AG04450 (cell line): ENCODE measurements around the gene DNAJA4. TPM values are rescaled to one million over a fixed set of nuclear protein-coding genes. Genes with fewer than 3 reads are reported as not detected.

Experiments used
- CTCF ChIA-PET: fragments of 300-600, 350-600 bp; formaldehyde crosslinking; extraction: SDS; loops from one replicate; lab custom pipeline; 2022; ENCODE audit warnings: antibody characterized with exemption, inconsistent platforms; lab: Charles Lee
- POLR2A ChIA-PET: fragments of 350-600 bp; formaldehyde crosslinking; extraction: SDS; loops from one replicate; lab custom pipeline; 2021; ENCODE audit warnings: antibody characterized with exemption, inconsistent platforms; lab: Yijun Ruan, JAX
- DNase-seq: peaks from one replicate; pipeline ENCODE4 v3.0.0-alpha.2; 2011; ENCODE audit warnings: low read depth, low spot score
- H3K27ac ChIP-seq: one replicate; pipeline ENCODE4 v1.5.1; 2012; ENCODE audit warnings: low read depth, low read length, control low read depth
- H3K27me3 ChIP-seq: one replicate; pipeline ENCODE4 v1.6.0; 2012; ENCODE audit warnings: low read length; ENCODE audit not compliant: control insufficient read depth, insufficient read depth
- H3K4me3 ChIP-seq: 2 replicates; pipeline ENCODE4 v1.5.1; 2011; ENCODE audit warnings: mild to moderate bottlenecking, low read depth, low read length, control low read depth
- H3K9me3 ChIP-seq: 2 replicates; pipeline ENCODE4 v1.5.1; 2012; ENCODE audit warnings: low read length; ENCODE audit not compliant: control insufficient read depth, insufficient read depth
- CTCF ChIP-seq: IDR thresholded peaks from 2 replicates; pipeline ENCODE4 v1.5.1; 2011; ENCODE audit warnings: low read depth, low read length, control low read depth, inconsistent platforms
- polyA minus RNA-seq: library from RNA; depleted of rRNA, polyadenylated mRNA; stranded (reverse); fragments of >200 nt; gene quantifications from 2 replicates; pipeline ENCODE4 v1.2.3, GENCODE V29; 2011; rRNA and poly(A)+ RNA removed
- polyA plus RNA-seq: library from polyadenylated mRNA; depleted of rRNA; stranded (reverse); fragments of >200 nt; gene quantifications from 2 replicates; pipeline ENCODE4 v1.2.3, GENCODE V29; 2011; rRNA removed

DNAJA4 gene
- 2.1 and 2.5 TPM in 2 replicates for polyA plus RNA-seq
- 1.7 and 1.9 TPM in 2 replicates for polyA minus RNA-seq

GRCh38 chr15:78264304-78265136 lies at the start of gene DNAJA4:
Gene DNAJA4, plus strand, starts transcription at chr15:78264562. Its CDS starts 202 bp downstream, at chr15:78264764.
- ChIA-PET POLR2A (no interaction called here), CTCF (interaction anchor here (0.8 to 1.5 kb wide), 2 partner anchors 22 to 722 kb away, joined by 3 to 7 read pairs; no protein-coding TSS in a partner anchor)
- no peak for DNase-seq
- no peak within 1 kb of the TSS for H3K27ac ChIP-seq
- no peaks in the 10 kb centered on the region for H3K27me3 ChIP-seq
- H3K4me3 ChIP-seq = peak within 1 kb of the TSS; percentile 44
- no peaks in the 10 kb centered on the region; the same call in 1 of the 2 replicates for H3K9me3 ChIP-seq
- no peak for TF ChIP-seq CTCF

GRCh38 chr15:78216276-78217104 lies 47.9 kb upstream of the DNAJA4 start:
- Histone ChIP-seq H3K27ac (no peak overlapping the region), H3K27me3 (peaks cover 8% of the 10 kb centered on the region), H3K4me3 (no peak overlapping the region), H3K9me3 (no peaks in the 10 kb centered on the region)
- no peak for DNase-seq
- POLR2A ChIA-PET = no interaction called here
- no peak for TF ChIP-seq CTCF
- CTCF ChIA-PET = interaction anchor here (0.6 kb wide), 1 partner anchor 103 kb away, joined by 3 read pairs; no protein-coding TSS in a partner anchor

DNA sequence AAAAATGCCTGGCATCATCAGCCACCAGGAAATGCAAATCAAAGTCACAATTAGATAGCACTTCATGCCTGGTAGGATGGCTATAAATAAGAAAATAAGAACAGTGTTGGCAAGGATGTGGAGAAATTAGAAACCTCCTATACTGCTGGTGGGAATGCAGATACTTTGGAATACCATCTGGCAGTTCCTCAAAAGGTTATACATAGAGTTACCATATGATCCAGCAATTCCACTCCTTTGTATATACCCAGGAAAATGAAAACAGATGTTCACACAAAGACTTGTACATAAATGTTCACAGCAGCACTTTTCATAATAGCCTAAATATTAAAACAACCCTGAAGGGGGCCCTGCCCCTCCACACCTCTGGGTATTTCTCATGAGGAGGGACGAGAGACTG lies 43.6 kb upstream of the DNAJA4 start:
- TF ChIP-seq CTCF = no peak
- H3K27ac ChIP-seq = no peak overlapping the region
- H3K27me3 ChIP-seq = no peaks in the 10 kb centered on the region
- H3K9me3 ChIP-seq = no peaks in the 10 kb centered on the region; the same call in 1 of the 2 replicates
- CTCF ChIA-PET = no interaction called here
- DNase-seq = no peak
- POLR2A ChIA-PET = no interaction called here
- no peak overlapping the region for H3K4me3 ChIP-seq

- H3K27ac ChIP-seq = no peak overlapping the region
- no peak for DNase-seq
- H3K4me3 ChIP-seq = no peak overlapping the region
- CTCF ChIA-PET = interaction anchor here (1.2 to 1.6 kb wide), 2 partner anchors 18 to 92 kb away, joined by 3 to 4 read pairs; partner anchors contain the start of gene CIB2
- POLR2A ChIA-PET = no interaction called here
- no peaks in the 10 kb centered on the region for H3K27me3 ChIP-seq
- H3K9me3 ChIP-seq = no peaks in the 10 kb centered on the region; the same call in 1 of the 2 replicates
- TF ChIP-seq CTCF = no peak
Observed at GRCh38 chr15:78222745-78223395, 41.5 kb upstream of the DNAJA4 start.
